Stimulated activated CD4-positive, alpha-beta T cell treated with anti-CD3 and anti-CD28 coated beads, Interleukin-12 subunit alpha, Interleukin-12 subunit beta, amount 100 ng/mL, for 4 hours (primary cell): ENCODE measurements around the gene TUBA1B.
"Not testable (repeated sequence)": the region's sequence is repeated elsewhere in the genome, so short reads cannot be mapped to it uniquely, and the experiment has no call there.

Experiments used
- DNase-seq: peaks from one replicate; pipeline ENCODE4 v3.0.0-alpha.2; 2020

The TUBA1B gene

GRCh38 chr12:49131051-49131893 lies at the start of gene TUBA1B:
TUBA1B (minus strand) TSS chr12:49131395; CDS start chr12:49131300, 95 bp downstream.
- DNase-seq: peak; percentile 92

- no peak for DNase-seq
Observed at GRCh38 chr12:49174218-49174617, 43.0 kb upstream of the TUBA1B start.

GRCh38 chr12:49170924-49171323 lies 39.7 kb upstream of the TUBA1B start:
- no peak for DNase-seq

- no peak for DNase-seq
Observed at GRCh38 chr12:49165114-49165513, 33.9 kb upstream of the TUBA1B start.

GRCh38 chr12:49161901-49162300 lies 30.7 kb upstream of the TUBA1B start:
- DNase-seq: not testable (repeated sequence)

- no peak for DNase-seq
Observed at GRCh38 chr12:49161092-49161795, 30.0 kb upstream of the TUBA1B start.

- no peak for DNase-seq
Observed at GRCh38 chr12:49160399-49160798, 29.2 kb upstream of the TUBA1B start.

GRCh38 chr12:49154221-49154620 lies 23.0 kb upstream of the TUBA1B start:
- DNase-seq: no peak

GRCh38 chr12:49147384-49147783 lies 16.2 kb upstream of the TUBA1B start:
- no peak for DNase-seq

- DNase-seq: no peak
Observed at GRCh38 chr12:49146406-49146805, 15.2 kb upstream of the TUBA1B start.

- DNase-seq: no peak
Observed at GRCh38 chr12:49144384-49144783, 13.2 kb upstream of the TUBA1B start.

- no peak for DNase-seq
Observed at GRCh38 chr12:49138999-49139398, 7.8 kb upstream of the TUBA1B start.

- DNase-seq: no peak
Observed at GRCh38 chr12:49138587-49138986, 7.4 kb upstream of the TUBA1B start.

- DNase-seq: no peak
Observed at GRCh38 chr12:49137476-49137875, 6.3 kb upstream of the TUBA1B start.

- DNase-seq: not testable (repeated sequence)
Observed at GRCh38 chr12:49136997-49137396, 5.8 kb upstream of the TUBA1B start.

- DNase-seq: no peak
Observed at GRCh38 chr12:49133590-49133989, 2.4 kb upstream of the TUBA1B start.

GRCh38 chr12:49133014-49133413 lies 1.8 kb upstream of the TUBA1B start:
- DNase-seq: no peak

GRCh38 chr12:49131894-49132461 lies 783 bp upstream of the TUBA1B start:
- no peak for DNase-seq

- peak; percentile 91 for DNase-seq
Observed at GRCh38 chr12:49130151-49131050, 794 bp downstream of the TUBA1B start.

- DNase-seq: peak; percentile 20
Observed at GRCh38 chr12:49129332-49130150, 1.7 kb downstream of the TUBA1B start.

- not testable (repeated sequence) for DNase-seq
Observed at GRCh38 chr12:49127971-49128370, 3.2 kb downstream of the TUBA1B start.
